Gastroesophageal sphincter (tissue), 4 donors: ENCODE results near the gene B4GALT2. TPM values are rescaled to one million over a fixed set of nuclear protein-coding genes. Genes with fewer than 3 reads are reported as not detected.

Experiments used
- ATAC-seq: fragments of 150-250 bp; one replicate; pipeline ENCODE4 v1.9.1; 2016; ENCODE audit warnings: mild to moderate bottlenecking, moderate library complexity
- H3K27ac ChIP-seq, 4 donors: fragments of 200-600 bp; sonication (generic) in 3 of 4; 1 replicate in 3 of 4; 2 replicates in 1 of 4; pipeline ENCODE4 v1.5.1; 2016 to 2019
- H3K27me3 ChIP-seq: fragments of 200-600 bp; sonication (generic); one replicate; pipeline ENCODE4 v1.5.1; 2019
- H3K36me3 ChIP-seq, 2 donors: fragments of 200-600 bp; sonication (generic); one replicate each; pipeline ENCODE4 v1.5.1; 2019; ENCODE audit warnings: control low read depth in 1 of 2
- H3K4me1 ChIP-seq, 3 donors: fragments of 200-600 bp; sonication (generic); 1 replicate in 2 of 3; 2 replicates in 1 of 3; pipeline ENCODE4 v1.5.1; 2016 to 2019; ENCODE audit warnings: control low read depth in 2 of 3
- H3K4me3 ChIP-seq, 2 donors: fragments of 200-600 bp; sonication (generic); one replicate each; pipeline ENCODE4 v1.5.1; 2019; ENCODE audit warnings: mild to moderate bottlenecking in 1 of 2, moderate library complexity in 1 of 2
- H3K9me3 ChIP-seq, 3 donors: fragments of 200-600 bp; sonication (generic); one replicate each; pipeline ENCODE4 v1.5.1; 2017 to 2019; ENCODE audit warnings: control low read depth in 2 of 3
- CTCF ChIP-seq, 4 experiments: fragments of 200-600 bp in 2 of 4; fragments of 450-650 bp in 2 of 4; sonication (generic) in 1 of 4; IDR thresholded peaks; one replicate each; pipeline ENCODE4 v1.5.1; 2017 to 2019; ENCODE audit warnings: antibody characterized with exemption in 4 of 4, mild to moderate bottlenecking in 2 of 4, moderate library complexity in 2 of 4
- EP300 ChIP-seq: sonication (generic); formaldehyde crosslinking; IDR thresholded peaks from one replicate; pipeline ENCODE4 v1.6.1; 2017; ENCODE audit warnings: antibody characterized with exemption, mild to moderate bottlenecking
- POLR2A ChIP-seq, 2 donors: fragments of 450-650 bp; IDR thresholded peaks; one replicate each; pipeline ENCODE4 v1.6.1; 2017; ENCODE audit warnings: antibody characterized with exemption in 2 of 2, mild to moderate bottlenecking in 2 of 2, moderate library complexity in 1 of 2
- POLR2AphosphoS5 ChIP-seq: sonication (generic); formaldehyde crosslinking; IDR thresholded peaks from one replicate; pipeline ENCODE4 v1.6.1; 2017; ENCODE audit warnings: antibody characterized with exemption
- WGBS, 2 donors: methylation state at CpG; one replicate each; pipeline ENCODE4 v1.1.5; 2018; ENCODE audit warnings: low coverage in 1 of 2; 5-methylcytosine and 5-hydroxymethylcytosine counted together
- total RNA-seq, 4 donors: library from RNA; depleted of rRNA; stranded (reverse); fragments of >200 nt; gene quantifications; one replicate each; pipeline ENCODE4 v1.1.0, GENCODE V29; 2016

The B4GALT2 gene
- total RNA-seq, 4 donors from 2014 or later, result 34.4 to 129 (median 37.6) TPM

- H3K9me3 ChIP-seq, result no peaks in the 10 kb centered on the region
- H3K4me1 ChIP-seq, result peaks cover 4 to 31% (median 19%) of the 10 kb centered on the region in 3 donors
- H3K27me3 ChIP-seq, result no peaks in the 10 kb centered on the region
- TF ChIP-seq EP300, result no peak
- no peak for TF ChIP-seq CTCF (IDR thresholded peaks at IDR 0.05)
- TF ChIP-seq POLR2A (IDR thresholded peaks at IDR 0.05), result no peak
- TF ChIP-seq POLR2AphosphoS5, result no peak
- peaks cover 0 to 50% of the 10 kb centered on the region in 2 donors for H3K36me3 ChIP-seq
- no peak overlapping the region for H3K4me3 ChIP-seq
- no peak for ATAC-seq
- no peak overlapping the region for H3K27ac ChIP-seq
- WGBS, 2 donors, result 82 to 88% methylated on average over 6 to 13 of the region's 15 CpGs
Observed at GRCh38 chr1:43982808-43983207, 3.8 kb downstream of the B4GALT2 start.

- no peaks in the 10 kb centered on the region for H3K9me3 ChIP-seq
- H3K4me1 ChIP-seq, result peaks cover 4 to 26% (median 15%) of the 10 kb centered on the region in 3 donors
- no peak overlapping the region for H3K27ac ChIP-seq
- ATAC-seq, result no peak
- H3K27me3 ChIP-seq, result no peaks in the 10 kb centered on the region
- H3K4me3 ChIP-seq, result no peak overlapping the region
- H3K36me3 ChIP-seq, result peaks cover 0 to 44% of the 10 kb centered on the region in 2 donors
- 77 to 83% methylated on average over 8 to 12 of the region's 12 CpGs for WGBS, 2 donors
- no peak for TF ChIP-seq CTCF (IDR thresholded peaks at IDR 0.05)
- TF ChIP-seq POLR2A (IDR thresholded peaks at IDR 0.05), result no peak
- TF ChIP-seq POLR2AphosphoS5, result no peak
- no peak for TF ChIP-seq EP300
Observed at GRCh38 chr1:43983253-43983899, 4.4 kb downstream of the B4GALT2 start.

GRCh38 chr1:43984855-43985254, 5.8 kb downstream of the B4GALT2 start:
- no peak for ATAC-seq
- Histone ChIP-seq H3K4me3 (no peak overlapping the region), H3K27me3 (no peaks in the 10 kb centered on the region), H3K36me3 (peaks cover 0 to 44% of the 10 kb centered on the region in 2 donors), H3K9me3 (no peaks in the 10 kb centered on the region), H3K27ac (no peak overlapping the region), H3K4me1 (peaks cover 4 to 15% (median 8%) of the 10 kb centered on the region in 3 donors)
- 100% methylated on average over 1 of the region's 16 CpGs for WGBS, 2 donors
- TF ChIP-seq EP300, result no peak
- no peak for TF ChIP-seq CTCF (IDR thresholded peaks at IDR 0.05)
- TF ChIP-seq POLR2A (IDR thresholded peaks at IDR 0.05), result no peak
- no peak for TF ChIP-seq POLR2AphosphoS5

GRCh38 chr1:43985984-43986595, 7.1 kb downstream of the B4GALT2 start:
- 55 to 89% methylated on average over 4 of the region's 4 CpGs for WGBS, 2 donors
- ATAC-seq, result no peak
- peaks cover 0 to 42% of the 10 kb centered on the region in 2 donors for H3K36me3 ChIP-seq
- peaks cover 0 to 11% (median 6%) of the 10 kb centered on the region in 3 donors for H3K4me1 ChIP-seq
- TF ChIP-seq CTCF (IDR thresholded peaks at IDR 0.05) (no peak), POLR2AphosphoS5 (no peak), POLR2A (IDR thresholded peaks at IDR 0.05) (no peak), EP300 (no peak)
- no peaks in the 10 kb centered on the region for H3K9me3 ChIP-seq
- H3K27me3 ChIP-seq, result no peaks in the 10 kb centered on the region
- H3K27ac ChIP-seq, result no peak overlapping the region
- H3K4me3 ChIP-seq, result no peak overlapping the region

GRCh38 chr1:43986712-43987111, 7.7 kb downstream of the B4GALT2 start:
- no peak for TF ChIP-seq POLR2AphosphoS5
- no peak for TF ChIP-seq EP300
- TF ChIP-seq POLR2A (IDR thresholded peaks at IDR 0.05), result no peak
- no peak for TF ChIP-seq CTCF (IDR thresholded peaks at IDR 0.05)
- no peak overlapping the region for H3K4me3 ChIP-seq
- H3K27ac ChIP-seq, result no peak overlapping the region
- 52 to 58% methylated on average over 2 to 6 of the region's 6 CpGs for WGBS, 2 donors
- no peak for ATAC-seq
- no peaks in the 10 kb centered on the region for H3K9me3 ChIP-seq
- peaks cover 0 to 36% of the 10 kb centered on the region in 2 donors for H3K36me3 ChIP-seq
- no peaks in the 10 kb centered on the region for H3K27me3 ChIP-seq
- peaks cover 0 to 11% (median 7%) of the 10 kb centered on the region in 3 donors for H3K4me1 ChIP-seq
